ENCODE data around the gene TIGD4.

- no peak for TF ChIP-seq EZH2 (IDR thresholded peaks at IDR 0.05; ENCODE audit: insufficient read depth, poor library complexity, severe bottlenecking)
- no peak for TF ChIP-seq EZH2phosphoT487 (IDR thresholded peaks at IDR 0.05; ENCODE audit: insufficient read depth, low read depth)
Measured at GRCh38 chr4:152763796-152764195, 15.7 kb downstream of the TIGD4 start.

Data from GM23248 (cell line).